HepG2 (cell line): ENCODE measurements around the gene SP3. TPM values are rescaled to one million over a fixed set of nuclear protein-coding genes. Genes with fewer than 3 reads are reported as not detected.
A peak's percentile ranks its signal among the peaks of the same experiment; 100 is the strongest.

Experiments
- ARNT2 ChIP-seq: sonication (generic); formaldehyde crosslinking; IDR thresholded peaks from 2 replicates; pipeline ENCODE4 v1.8.0; 2022; ENCODE audit warnings: mild to moderate bottlenecking, low read depth, missing genetic modification reagents, moderate library complexity
- FOXO1 ChIP-seq: sonication (generic); formaldehyde crosslinking; IDR thresholded peaks from 2 replicates; pipeline ENCODE4 v1.4.0; 2020; ENCODE audit warnings: missing genetic modification reagents
- FOXP4 ChIP-seq: sonication (generic); formaldehyde crosslinking; IDR thresholded peaks from 2 replicates; pipeline ENCODE4 v1.4.0; 2020; ENCODE audit warnings: missing genetic modification reagents
- GZF1 ChIP-seq: sonication (generic); formaldehyde crosslinking; IDR thresholded peaks from 2 replicates; pipeline ENCODE4 v1.5.1; 2020; ENCODE audit warnings: mild to moderate bottlenecking, missing genetic modification reagents
- HOXA3 ChIP-seq: sonication (generic); formaldehyde crosslinking; IDR thresholded peaks from 2 replicates; pipeline ENCODE4 v1.5.0; 2020; ENCODE audit warnings: missing genetic modification reagents
- JARID2 ChIP-seq: sonication (generic); formaldehyde crosslinking; IDR thresholded peaks from 2 replicates; pipeline ENCODE4 v1.8.1; 2023; ENCODE audit warnings: missing genetic modification reagents, inconsistent platforms; ENCODE audit not compliant: insufficient replicate concordance
- KDM4B ChIP-seq: sonication (generic); formaldehyde crosslinking; IDR thresholded peaks from 2 replicates; pipeline ENCODE4 v1.4.0; 2020; ENCODE audit warnings: missing genetic modification reagents
- LBX2 ChIP-seq: sonication (generic); formaldehyde crosslinking; IDR thresholded peaks from 2 replicates; pipeline ENCODE4 v1.5.0; 2020; ENCODE audit warnings: missing genetic modification reagents, mild to moderate bottlenecking, borderline replicate concordance
- NFE2L1 ChIP-seq: sonication (generic); formaldehyde crosslinking; IDR thresholded peaks from 2 replicates; pipeline ENCODE4 v1.4.0; 2020; ENCODE audit warnings: missing genetic modification reagents, mild to moderate bottlenecking, borderline replicate concordance
- NR2F6 ChIP-seq, 2 experiments: IDR thresholded peaks; 2 replicates each; pipeline ENCODE4 v1.6.1; 2016; ENCODE audit warnings: antibody characterized with exemption in 1 of 2, mild to moderate bottlenecking in 1 of 2
- NRL ChIP-seq: sonication (generic); formaldehyde crosslinking; IDR thresholded peaks from 2 replicates; pipeline ENCODE4 v1.5.0; 2020; ENCODE audit warnings: missing genetic modification reagents, mild to moderate bottlenecking, moderate library complexity, borderline replicate concordance
- PRMT3 ChIP-seq: sonication (generic); formaldehyde crosslinking; IDR thresholded peaks from 2 replicates; pipeline ENCODE4 v1.8.1; 2022; ENCODE audit warnings: low read depth, mild to moderate bottlenecking, moderate library complexity, missing genetic modification reagents, borderline replicate concordance
- STAT5B ChIP-seq: sonication (generic); formaldehyde crosslinking; IDR thresholded peaks from 2 replicates; pipeline ENCODE4 v1.4.0; 2020; ENCODE audit warnings: missing genetic modification reagents
- TRAFD1 ChIP-seq: sonication (generic); formaldehyde crosslinking; IDR thresholded peaks from 2 replicates; pipeline ENCODE4 v1.5.1; 2020; ENCODE audit warnings: missing genetic modification reagents, mild to moderate bottlenecking, borderline replicate concordance
- ZBTB14 ChIP-seq: sonication (generic); formaldehyde crosslinking; IDR thresholded peaks from 2 replicates; pipeline ENCODE4 v1.4.0; 2020; ENCODE audit warnings: missing genetic modification reagents
- ZBTB39 ChIP-seq: sonication (generic); formaldehyde crosslinking; IDR thresholded peaks from 2 replicates; pipeline ENCODE4 v1.5.0; 2020; ENCODE audit warnings: missing genetic modification reagents
- ZNF704 ChIP-seq: sonication (generic); formaldehyde crosslinking; IDR thresholded peaks from 2 replicates; pipeline ENCODE4 v1.8.1; 2023; ENCODE audit warnings: mild to moderate bottlenecking, inconsistent platforms, moderate library complexity, missing genetic modification reagents, borderline replicate concordance
- ZSCAN21 ChIP-seq: sonication (generic); formaldehyde crosslinking; IDR thresholded peaks from 2 replicates; pipeline ENCODE4 v1.8.0; 2022; ENCODE audit warnings: mild to moderate bottlenecking, missing genetic modification reagents, moderate library complexity, borderline replicate concordance
- polyA plus RNA-seq, 8 experiments: library from polyadenylated mRNA; depleted of rRNA in 3 of 8; stranded (reverse) in 7 of 8; unstranded in 1 of 8; fragments of >200 nt; fragmentation: Illumina TruSeq in 4 of 8; extraction: Trizol in 4 of 8; gene quantifications; 2 replicates each; pipeline versions ENCODE4 v1.2.1 to v1.2.3, GENCODE V29; 2011 to 2016; ENCODE audit warnings: low read depth in 4 of 8, missing spikeins in 1 of 8, mixed read lengths in 1 of 8; ENCODE audit not compliant: insufficient read depth in 1 of 8
- total RNA-seq, 5 experiments: library from RNA; depleted of rRNA; stranded (reverse); fragments of >200 nt; fragmentation: Illumina TruSeq; extraction: Trizol; gene quantifications; 2 replicates each; pipeline ENCODE4 v1.2.3, GENCODE V29; 2016; ENCODE audit warnings: low read depth in 1 of 5

The SP3 gene
- total and polyA plus RNA-seq, 2 of the 13 experiments (the other 11 are each of a cell fraction or from before 2014, with no cell fraction given) = 57.3 to 132 TPM

- no peak for TF ChIP-seq NFE2L1 (CRISPR knock-in tag)
- TF ChIP-seq ARNT2 (CRISPR knock-in tag) = peak; percentile 86
- peak; percentile 83; the same call in 1 of the 2 replicates for TF ChIP-seq ZNF704
- peak; percentile 94; the same call in 1 of the 2 replicates for TF ChIP-seq PRMT3 (CRISPR knock-in tag)
- peak; percentile 92 for TF ChIP-seq NRL (CRISPR knock-in tag)
- peak; percentile 65 for TF ChIP-seq JARID2 (CRISPR knock-in tag)
- TF ChIP-seq KDM4B (CRISPR knock-in tag) = peak; percentile 86
- TF ChIP-seq FOXO1 (CRISPR knock-in tag) = no peak; the same call in none of the 2 replicates
- TF ChIP-seq HOXA3 = peak; percentile 81
- TF ChIP-seq ZBTB14 (CRISPR knock-in tag) = 0 out of 2 replicates have a peak, but pooled peaks have one; percentile 31
- TF ChIP-seq STAT5B = peak; percentile 56
- TF ChIP-seq ZBTB39 = 0 out of 2 replicates have a peak, but pooled peaks have one; percentile 26
- TF ChIP-seq ZSCAN21 = peak; percentile 49
- no peak; the same call in 1 of the 2 replicates for TF ChIP-seq FOXP4 (CRISPR knock-in tag)
- no peak; the same call in 1 of the 2 replicates for TF ChIP-seq TRAFD1
- TF ChIP-seq LBX2 (CRISPR knock-in tag) = no peak
- peak; percentile 81 for TF ChIP-seq GZF1 (CRISPR knock-in tag)
- no peak for TF ChIP-seq NR2F6 (IDR thresholded peaks at IDR 0.05)
- TF ChIP-seq NR2F6 (CRISPR knock-in tag; IDR thresholded peaks at IDR 0.05) = 0 out of 2 replicates have a peak, but pooled peaks have one; percentile 7
Measured at GRCh38 chr2:173965372-173966025, at the start of gene SP3 (continued).
